Measurements from ENCODE around the gene ADAMTS4. TPM values are rescaled to one million over a fixed set of nuclear protein-coding genes. Genes with fewer than 3 reads are reported as not detected.
A peak's percentile ranks its signal among the peaks of the same experiment; 100 is the strongest.

The ADAMTS4 gene
- polyA plus RNA-seq, 2 donors = 0.82 to 1.1 TPM

GRCh38 chr1:161177112-161177935 is 21.5 kb downstream of the ADAMTS4 start, which contains the start of gene B4GALT3:
TSS of gene B4GALT3 (minus strand) at chr1:161177507. CDS start at chr1:161176060, 1,447 bp downstream.
- Histone ChIP-seq H3K9me3 (ENCODE audit: control insufficient read depth in 2 of 2, insufficient read depth in 1 of 2, low read depth in 1 of 2, low read length in 1 of 2) (no peaks in the 10 kb centered on the region), H3K4me3 (ENCODE audit: low read depth in 1 of 2, low read length in 2 of 2) (peak within 1 kb of the TSS; percentile 78 to 87), H3K4me1 (ENCODE audit: control insufficient read depth in 2 of 2, insufficient read depth in 2 of 2, low read length in 1 of 2) (peaks cover 9 to 12% of the 10 kb centered on the region in 2 donors), H3K27ac (ENCODE audit: low read depth in 2 of 2, low read length in 1 of 2) (peak within 1 kb of the TSS; percentile 82 to 91), H3K36me3 (ENCODE audit: control insufficient read depth in 2 of 2, insufficient read depth in 2 of 2, low read length in 1 of 2) (peaks cover 8 to 15% of the 10 kb centered on the region in 2 donors), H3K27me3 (ENCODE audit: control insufficient read depth in 1 of 2, insufficient read depth in 2 of 2, low read length in 2 of 2) (no peaks in the 10 kb centered on the region)
- 2 to 4% methylated on average over 47 to 50 of the region's 50 CpGs for WGBS, 2 donors

- Histone ChIP-seq H3K4me3 (ENCODE audit: low read depth in 1 of 2, low read length in 2 of 2) (peak overlapping the region; percentile 78 to 87), H3K4me1 (ENCODE audit: control insufficient read depth in 2 of 2, insufficient read depth in 2 of 2, low read length in 1 of 2) (peaks cover 9 to 10% of the 10 kb centered on the region in 2 donors), H3K36me3 (ENCODE audit: control insufficient read depth in 2 of 2, insufficient read depth in 2 of 2, low read length in 1 of 2) (peaks cover 13 to 18% of the 10 kb centered on the region in 2 donors), H3K27me3 (ENCODE audit: control insufficient read depth in 1 of 2, insufficient read depth in 2 of 2, low read length in 2 of 2) (no peaks in the 10 kb centered on the region), H3K27ac (ENCODE audit: low read depth in 2 of 2, low read length in 1 of 2) (peak overlapping the region; percentile 82 to 91), H3K9me3 (ENCODE audit: control insufficient read depth in 2 of 2, insufficient read depth in 1 of 2, low read depth in 1 of 2, low read length in 1 of 2) (no peaks in the 10 kb centered on the region)
- WGBS, 2 donors = 11 to 13% methylated on average over 16 to 17 of the region's 17 CpGs
Measured at GRCh38 chr1:161176468-161177111, 22.3 kb downstream of the ADAMTS4 start.

GRCh38 chr1:161175771-161176453 is 22.9 kb downstream of the ADAMTS4 start:
- Histone ChIP-seq H3K9me3 (ENCODE audit: control insufficient read depth in 2 of 2, insufficient read depth in 1 of 2, low read depth in 1 of 2, low read length in 1 of 2) (no peaks in the 10 kb centered on the region), H3K4me1 (ENCODE audit: control insufficient read depth in 2 of 2, insufficient read depth in 2 of 2, low read length in 1 of 2) (peaks cover 9 to 10% of the 10 kb centered on the region in 2 donors), H3K27ac (ENCODE audit: low read depth in 2 of 2, low read length in 1 of 2) (peak overlapping the region in 1 of 2 donors; percentile 82), H3K4me3 (ENCODE audit: low read depth in 1 of 2, low read length in 2 of 2) (peak overlapping the region; percentile 78 to 87), H3K36me3 (ENCODE audit: control insufficient read depth in 2 of 2, insufficient read depth in 2 of 2, low read length in 1 of 2) (peaks cover 19 to 23% of the 10 kb centered on the region in 2 donors), H3K27me3 (ENCODE audit: control insufficient read depth in 1 of 2, insufficient read depth in 2 of 2, low read length in 2 of 2) (no peaks in the 10 kb centered on the region)
- 85 to 87% methylated on average over 10 of the region's 10 CpGs for WGBS, 2 donors

- Histone ChIP-seq H3K4me1 (ENCODE audit: control insufficient read depth in 2 of 2, insufficient read depth in 2 of 2, low read length in 1 of 2) (peaks cover 9 to 10% of the 10 kb centered on the region in 2 donors), H3K27me3 (ENCODE audit: control insufficient read depth in 1 of 2, insufficient read depth in 2 of 2, low read length in 2 of 2) (no peaks in the 10 kb centered on the region), H3K4me3 (ENCODE audit: low read depth in 1 of 2, low read length in 2 of 2) (no peak overlapping the region), H3K27ac (ENCODE audit: low read depth in 2 of 2, low read length in 1 of 2) (no peak overlapping the region), H3K9me3 (ENCODE audit: control insufficient read depth in 2 of 2, insufficient read depth in 1 of 2, low read depth in 1 of 2, low read length in 1 of 2) (no peaks in the 10 kb centered on the region), H3K36me3 (ENCODE audit: control insufficient read depth in 2 of 2, insufficient read depth in 2 of 2, low read length in 1 of 2) (peaks cover 20 to 30% of the 10 kb centered on the region in 2 donors)
- WGBS, 2 donors = 93 to 96% methylated on average over 11 of the region's 11 CpGs
Measured at GRCh38 chr1:161174911-161175310, 23.9 kb downstream of the ADAMTS4 start.

GRCh38 chr1:161173711-161174110 is 25.1 kb downstream of the ADAMTS4 start:
- Histone ChIP-seq H3K36me3 (ENCODE audit: control insufficient read depth in 2 of 2, insufficient read depth in 2 of 2, low read length in 1 of 2) (peaks cover 20 to 33% of the 10 kb centered on the region in 2 donors), H3K27me3 (ENCODE audit: control insufficient read depth in 1 of 2, insufficient read depth in 2 of 2, low read length in 2 of 2) (no peaks in the 10 kb centered on the region), H3K27ac (ENCODE audit: low read depth in 2 of 2, low read length in 1 of 2) (no peak overlapping the region), H3K4me1 (ENCODE audit: control insufficient read depth in 2 of 2, insufficient read depth in 2 of 2, low read length in 1 of 2) (peaks cover 9 to 10% of the 10 kb centered on the region in 2 donors), H3K4me3 (ENCODE audit: low read depth in 1 of 2, low read length in 2 of 2) (no peak overlapping the region), H3K9me3 (ENCODE audit: control insufficient read depth in 2 of 2, insufficient read depth in 1 of 2, low read depth in 1 of 2, low read length in 1 of 2) (no peaks in the 10 kb centered on the region)
- 94 to 96% methylated on average over 11 of the region's 11 CpGs for WGBS, 2 donors

- H3K4me1 ChIP-seq (ENCODE audit: control insufficient read depth in 2 of 2, insufficient read depth in 2 of 2, low read length in 1 of 2) = peaks cover 9 to 10% of the 10 kb centered on the region in 2 donors
- peaks cover 20 to 33% of the 10 kb centered on the region in 2 donors for H3K36me3 ChIP-seq (ENCODE audit: control insufficient read depth in 2 of 2, insufficient read depth in 2 of 2, low read length in 1 of 2)
- H3K9me3 ChIP-seq (ENCODE audit: control insufficient read depth in 2 of 2, insufficient read depth in 1 of 2, low read depth in 1 of 2, low read length in 1 of 2) = no peaks in the 10 kb centered on the region
- H3K27me3 ChIP-seq (ENCODE audit: control insufficient read depth in 1 of 2, insufficient read depth in 2 of 2, low read length in 2 of 2) = no peaks in the 10 kb centered on the region
- no peak overlapping the region for H3K4me3 ChIP-seq (ENCODE audit: low read depth in 1 of 2, low read length in 2 of 2)
- 35 to 47% methylated on average over 4 of the region's 4 CpGs for WGBS, 2 donors
- peak overlapping the region in 1 of 2 donors; percentile 34 for H3K27ac ChIP-seq (ENCODE audit: low read depth in 2 of 2, low read length in 1 of 2)
Measured at GRCh38 chr1:161172776-161173376, 26.0 kb downstream of the ADAMTS4 start.

- Histone ChIP-seq H3K4me3 (ENCODE audit: low read depth in 1 of 2, low read length in 2 of 2) (no peak overlapping the region), H3K4me1 (ENCODE audit: control insufficient read depth in 2 of 2, insufficient read depth in 2 of 2, low read length in 1 of 2) (peaks cover 9 to 10% of the 10 kb centered on the region in 2 donors), H3K36me3 (ENCODE audit: control insufficient read depth in 2 of 2, insufficient read depth in 2 of 2, low read length in 1 of 2) (peaks cover 20 to 33% of the 10 kb centered on the region in 2 donors), H3K27ac (ENCODE audit: low read depth in 2 of 2, low read length in 1 of 2) (peak overlapping the region in 1 of 2 donors; percentile 34), H3K27me3 (ENCODE audit: control insufficient read depth in 1 of 2, insufficient read depth in 2 of 2, low read length in 2 of 2) (no peaks in the 10 kb centered on the region), H3K9me3 (ENCODE audit: control insufficient read depth in 2 of 2, insufficient read depth in 1 of 2, low read depth in 1 of 2, low read length in 1 of 2) (no peaks in the 10 kb centered on the region)
- 51 to 57% methylated on average over 1 of the region's 1 CpG for WGBS, 2 donors
Measured at GRCh38 chr1:161172349-161172748, 26.5 kb downstream of the ADAMTS4 start.

- H3K4me3 ChIP-seq (ENCODE audit: low read depth in 1 of 2, low read length in 2 of 2) = no peak overlapping the region
- WGBS, 2 donors = 82% methylated on average over 12 of the region's 12 CpGs
- H3K27ac ChIP-seq (ENCODE audit: low read depth in 2 of 2, low read length in 1 of 2) = no peak overlapping the region
- H3K27me3 ChIP-seq (ENCODE audit: control insufficient read depth in 1 of 2, insufficient read depth in 2 of 2, low read length in 2 of 2) = no peaks in the 10 kb centered on the region
- H3K9me3 ChIP-seq (ENCODE audit: control insufficient read depth in 2 of 2, insufficient read depth in 1 of 2, low read depth in 1 of 2, low read length in 1 of 2) = no peaks in the 10 kb centered on the region
- H3K36me3 ChIP-seq (ENCODE audit: control insufficient read depth in 2 of 2, insufficient read depth in 2 of 2, low read length in 1 of 2) = peaks cover 20 to 33% of the 10 kb centered on the region in 2 donors
- H3K4me1 ChIP-seq (ENCODE audit: control insufficient read depth in 2 of 2, insufficient read depth in 2 of 2, low read length in 1 of 2) = peaks cover 8 to 15% of the 10 kb centered on the region in 2 donors
Measured at GRCh38 chr1:161171696-161172095, 27.2 kb downstream of the ADAMTS4 start.

GRCh38 chr1:161171191-161171590 is 27.7 kb downstream of the ADAMTS4 start:
- Histone ChIP-seq H3K9me3 (ENCODE audit: control insufficient read depth in 2 of 2, insufficient read depth in 1 of 2, low read depth in 1 of 2, low read length in 1 of 2) (no peaks in the 10 kb centered on the region), H3K36me3 (ENCODE audit: control insufficient read depth in 2 of 2, insufficient read depth in 2 of 2, low read length in 1 of 2) (peaks cover 20 to 33% of the 10 kb centered on the region in 2 donors), H3K4me1 (ENCODE audit: control insufficient read depth in 2 of 2, insufficient read depth in 2 of 2, low read length in 1 of 2) (peaks cover 6 to 12% of the 10 kb centered on the region in 2 donors), H3K27ac (ENCODE audit: low read depth in 2 of 2, low read length in 1 of 2) (no peak overlapping the region), H3K4me3 (ENCODE audit: low read depth in 1 of 2, low read length in 2 of 2) (no peak overlapping the region), H3K27me3 (ENCODE audit: control insufficient read depth in 1 of 2, insufficient read depth in 2 of 2, low read length in 2 of 2) (no peaks in the 10 kb centered on the region)
- 63 to 67% methylated on average over 5 of the region's 5 CpGs for WGBS, 2 donors
